ENCODE measurements around the gene SLCO3A1. TPM values are rescaled to one million over a fixed set of nuclear protein-coding genes. Genes with fewer than 3 reads are reported as not detected.

Gene SLCO3A1
- total RNA-seq, 1 donor from 2014 or later, result 65.8 TPM

DNA sequence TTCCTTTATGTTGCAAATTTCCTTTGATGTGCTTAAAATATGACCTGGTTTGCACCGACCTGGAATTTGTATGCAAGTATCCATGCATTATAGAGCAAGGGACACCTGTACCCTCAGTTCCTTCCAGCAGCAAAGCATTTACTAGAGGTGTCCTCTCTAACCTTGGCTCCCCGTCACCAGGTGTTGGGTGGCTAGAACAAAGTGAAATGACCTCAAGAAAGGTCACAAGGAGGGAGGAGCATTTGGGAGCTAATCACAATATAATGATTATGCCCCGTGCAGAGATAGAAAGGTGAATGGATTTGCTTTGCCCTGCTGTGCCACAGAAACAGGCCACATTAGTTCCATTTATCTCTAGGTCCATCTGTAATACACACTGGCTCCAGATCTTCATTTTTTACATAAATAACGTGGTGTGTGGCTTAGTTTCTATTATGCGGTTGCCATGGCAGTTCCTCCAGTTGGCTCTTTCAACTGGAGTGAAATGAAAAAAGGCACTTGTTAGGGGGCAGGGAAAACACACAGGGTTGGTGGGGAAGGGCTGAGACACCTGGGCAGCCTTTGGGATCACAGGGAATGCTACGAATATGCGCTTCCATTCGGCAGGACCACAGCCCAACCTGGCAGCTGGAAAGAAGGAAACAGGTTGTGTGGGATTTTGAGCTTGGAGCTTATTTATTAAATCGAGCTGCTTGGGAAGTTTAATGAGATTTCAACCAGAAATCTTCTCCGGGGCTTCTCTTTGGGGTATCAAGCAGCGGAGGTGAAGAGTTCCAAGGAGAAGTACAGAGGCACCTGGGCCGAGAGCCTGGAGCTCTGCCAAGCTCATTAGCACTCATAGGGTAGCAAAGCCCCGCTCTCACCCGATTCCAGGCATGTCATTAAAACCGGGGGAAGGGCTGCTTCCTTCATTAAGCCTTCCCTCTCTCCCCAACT lies 306.7 kb downstream of the SLCO3A1 start:
- no peaks in the 10 kb centered on the region for H3K27me3 ChIP-seq
- TF ChIP-seq POLR2A (IDR thresholded peaks at IDR 0.05) (no peak), POLR2AphosphoS5 (IDR thresholded peaks at IDR 0.05; ENCODE audit: insufficient read depth in 1 of 2, low read depth in 1 of 2) (no peak)
- TF ChIP-seq, protein P1, sequence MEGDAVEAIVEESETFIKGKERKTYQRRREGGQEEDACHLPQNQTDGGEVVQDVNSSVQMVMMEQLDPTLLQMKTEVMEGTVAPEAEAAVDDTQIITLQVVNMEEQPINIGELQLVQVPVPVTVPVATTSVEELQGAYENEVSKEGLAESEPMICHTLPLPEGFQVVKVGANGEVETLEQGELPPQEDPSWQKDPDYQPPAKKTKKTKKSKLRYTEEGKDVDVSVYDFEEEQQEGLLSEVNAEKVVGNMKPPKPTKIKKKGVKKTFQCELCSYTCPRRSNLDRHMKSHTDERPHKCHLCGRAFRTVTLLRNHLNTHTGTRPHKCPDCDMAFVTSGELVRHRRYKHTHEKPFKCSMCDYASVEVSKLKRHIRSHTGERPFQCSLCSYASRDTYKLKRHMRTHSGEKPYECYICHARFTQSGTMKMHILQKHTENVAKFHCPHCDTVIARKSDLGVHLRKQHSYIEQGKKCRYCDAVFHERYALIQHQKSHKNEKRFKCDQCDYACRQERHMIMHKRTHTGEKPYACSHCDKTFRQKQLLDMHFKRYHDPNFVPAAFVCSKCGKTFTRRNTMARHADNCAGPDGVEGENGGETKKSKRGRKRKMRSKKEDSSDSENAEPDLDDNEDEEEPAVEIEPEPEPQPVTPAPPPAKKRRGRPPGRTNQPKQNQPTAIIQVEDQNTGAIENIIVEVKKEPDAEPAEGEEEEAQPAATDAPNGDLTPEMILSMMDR (IDR thresholded peaks at IDR 0.05), result no peak
- no peaks in the 10 kb centered on the region for H3K9me3 ChIP-seq
- no peak for DNase-seq (ENCODE audit: extremely low spot score in 2 of 2)
- intact Hi-C loops (cut with DNase I), result no loop called here
- H3K4me1 ChIP-seq, result no peaks in the 10 kb centered on the region
- H3K4me3 ChIP-seq, result no peak overlapping the region
- no peak overlapping the region for H3K27ac ChIP-seq
- peaks cover 0 to 4% of the 10 kb centered on the region in 2 donors for H3K36me3 ChIP-seq

DNA sequence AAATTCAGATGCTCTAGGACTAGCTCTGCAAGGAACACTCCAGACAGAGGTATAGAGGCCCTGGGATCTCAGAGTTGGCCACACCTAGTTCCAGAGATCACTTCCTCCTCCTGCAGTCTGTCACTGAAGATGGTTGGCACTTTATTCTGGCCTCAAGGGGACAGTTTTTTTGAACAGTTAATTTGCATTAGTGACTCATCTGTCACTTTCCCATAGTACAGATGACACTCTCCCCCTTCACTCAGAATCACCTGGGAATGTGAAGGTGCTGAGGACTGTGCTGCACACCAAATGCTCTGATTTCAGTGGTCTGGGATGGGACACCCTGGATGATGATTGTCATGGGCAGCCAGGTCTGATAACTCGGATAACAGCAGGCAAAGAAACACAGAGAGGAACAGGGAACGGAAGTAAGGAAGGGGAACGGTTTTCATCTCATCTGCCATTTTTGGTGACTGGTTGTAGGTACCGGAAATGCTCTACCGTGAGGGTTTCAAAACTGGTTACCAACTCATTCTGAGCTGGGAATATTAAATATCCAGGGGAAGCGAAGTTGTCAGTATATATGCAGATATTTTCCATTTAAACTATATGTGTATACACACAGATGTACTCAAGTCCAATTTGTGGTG lies 307.6 kb downstream of the SLCO3A1 start:
- DNase-seq (ENCODE audit: extremely low spot score in 2 of 2), result no peak
- Histone ChIP-seq H3K27ac (no peak overlapping the region), H3K4me3 (no peak overlapping the region), H3K9me3 (no peaks in the 10 kb centered on the region), H3K4me1 (no peaks in the 10 kb centered on the region), H3K27me3 (no peaks in the 10 kb centered on the region), H3K36me3 (peaks cover 0 to 4% of the 10 kb centered on the region in 2 donors)
- intact Hi-C loops (cut with DNase I), result no loop called here
- TF ChIP-seq POLR2A (IDR thresholded peaks at IDR 0.05), result no peak
- TF ChIP-seq, protein P1 (IDR thresholded peaks at IDR 0.05), result no peak
- no peak for TF ChIP-seq POLR2AphosphoS5 (IDR thresholded peaks at IDR 0.05; ENCODE audit: insufficient read depth in 1 of 2, low read depth in 1 of 2)

DNA sequence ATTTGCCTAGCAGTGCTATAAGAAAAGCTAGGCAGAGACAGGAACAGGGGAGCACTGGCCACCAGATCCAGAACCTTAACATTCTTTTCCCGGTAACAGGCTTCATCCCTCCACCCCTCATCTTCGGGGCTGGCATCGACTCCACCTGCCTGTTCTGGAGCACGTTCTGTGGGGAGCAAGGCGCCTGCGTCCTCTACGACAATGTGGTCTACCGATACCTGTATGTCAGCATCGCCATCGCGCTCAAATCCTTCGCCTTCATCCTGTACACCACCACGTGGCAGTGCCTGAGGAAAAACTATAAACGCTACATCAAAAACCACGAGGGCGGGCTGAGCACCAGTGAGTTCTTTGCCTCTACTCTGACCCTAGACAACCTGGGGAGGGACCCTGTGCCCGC lies 309.1 kb downstream of the SLCO3A1 start:
- Histone ChIP-seq H3K36me3 (peaks cover 0 to 4% of the 10 kb centered on the region in 2 donors), H3K9me3 (no peaks in the 10 kb centered on the region), H3K4me1 (no peaks in the 10 kb centered on the region), H3K27me3 (no peaks in the 10 kb centered on the region), H3K27ac (no peak overlapping the region), H3K4me3 (no peak overlapping the region)
- intact Hi-C loops (cut with DNase I), result no loop called here
- TF ChIP-seq POLR2A (IDR thresholded peaks at IDR 0.05) (no peak), POLR2AphosphoS5 (IDR thresholded peaks at IDR 0.05; ENCODE audit: insufficient read depth in 1 of 2, low read depth in 1 of 2) (no peak)
- TF ChIP-seq, protein P1 (IDR thresholded peaks at IDR 0.05), result no peak
- no peak for DNase-seq (ENCODE audit: extremely low spot score in 2 of 2)

DNA sequence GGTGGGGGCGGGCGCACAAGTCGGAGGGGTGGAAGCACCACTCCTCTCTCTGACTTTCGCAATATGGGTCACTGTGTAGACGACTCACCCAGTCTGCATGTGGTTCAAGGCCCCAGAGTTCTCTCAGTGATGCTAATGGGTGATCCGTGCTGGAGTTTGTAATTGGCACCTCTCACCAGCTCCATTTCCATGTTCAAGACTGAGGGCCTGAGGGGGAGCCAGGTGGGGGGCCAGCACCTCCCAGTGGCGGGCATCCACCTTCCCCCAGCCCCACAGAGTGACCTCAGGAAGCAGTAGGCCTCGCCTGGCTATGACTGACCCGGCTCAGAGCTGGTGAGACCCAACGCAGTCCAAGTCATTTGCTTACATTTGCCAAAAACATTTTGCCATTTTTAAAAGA lies 310.1 kb downstream of the SLCO3A1 start:
- TF ChIP-seq, protein P1 (IDR thresholded peaks at IDR 0.05), result no peak
- TF ChIP-seq POLR2A (IDR thresholded peaks at IDR 0.05) (no peak), POLR2AphosphoS5 (IDR thresholded peaks at IDR 0.05; ENCODE audit: insufficient read depth in 1 of 2, low read depth in 1 of 2) (no peak)
- H3K4me3 ChIP-seq, result no peak overlapping the region
- no peak overlapping the region for H3K27ac ChIP-seq
- intact Hi-C loops (cut with DNase I), result no loop called here
- no peaks in the 10 kb centered on the region for H3K4me1 ChIP-seq
- DNase-seq (ENCODE audit: extremely low spot score in 2 of 2), result no peak
- peaks cover 0 to 4% of the 10 kb centered on the region in 2 donors for H3K36me3 ChIP-seq
- H3K27me3 ChIP-seq, result no peaks in the 10 kb centered on the region
- no peaks in the 10 kb centered on the region for H3K9me3 ChIP-seq
